Mesenchymal stem cell (in vitro differentiated cells and primary cell): ENCODE measurements around the gene SMPD3.

Experiments
- DNase-seq: peaks from one replicate; pipeline ENCODE4 v3.0.0-alpha.2; 2013
- H2AFZ ChIP-seq: one replicate; pipeline ENCODE4 v1.6.1; 2013; ENCODE audit warnings: low read depth, mild to moderate bottlenecking, control low read depth, inconsistent platforms, low read length, moderate library complexity
- H2AK5ac ChIP-seq: 2 replicates; pipeline ENCODE4 v1.6.1; 2013; ENCODE audit warnings: low read length, moderate library complexity, mild to moderate bottlenecking, inconsistent platforms; ENCODE audit not compliant: severe bottlenecking
- H2BK120ac ChIP-seq: one replicate; pipeline ENCODE4 v1.6.1; 2013; ENCODE audit warnings: low read depth, mild to moderate bottlenecking, inconsistent platforms, low read length, moderate library complexity
- H2BK12ac ChIP-seq, 2 experiments: one replicate each; pipeline ENCODE4 v1.6.1; 2013; ENCODE audit warnings: inconsistent platforms in 2 of 2, low read length in 2 of 2, mild to moderate bottlenecking in 2 of 2, moderate library complexity in 2 of 2, control low read depth in 1 of 2
- H2BK15ac ChIP-seq: one replicate; pipeline ENCODE4 v1.6.1; 2013; ENCODE audit warnings: mild to moderate bottlenecking, low read depth, inconsistent platforms; ENCODE audit not compliant: poor library complexity, severe bottlenecking
- H2BK5ac ChIP-seq: 2 replicates; pipeline ENCODE4 v1.6.1; 2013; ENCODE audit warnings: low read depth, mild to moderate bottlenecking, low read length, control low read depth, inconsistent platforms; ENCODE audit not compliant: poor library complexity, severe bottlenecking
- H3K14ac ChIP-seq, 2 experiments: one replicate each; pipeline ENCODE4 v1.6.1; 2013; ENCODE audit warnings: inconsistent platforms in 2 of 2, low read length in 2 of 2, control low read depth in 1 of 2, mild to moderate bottlenecking in 1 of 2, moderate library complexity in 1 of 2
- H3K18ac ChIP-seq, 2 experiments: one replicate each; pipeline ENCODE4 v1.6.1; 2013; ENCODE audit warnings: inconsistent platforms in 2 of 2, low read length in 2 of 2, control low read depth in 1 of 2, low read depth in 1 of 2, mild to moderate bottlenecking in 1 of 2
- H3K23ac ChIP-seq, 2 experiments: one replicate each; pipeline ENCODE4 v1.6.1; 2013; ENCODE audit warnings: inconsistent platforms in 2 of 2, low read length in 2 of 2, mild to moderate bottlenecking in 2 of 2, moderate library complexity in 2 of 2, control low read depth in 1 of 2
- H3K27ac ChIP-seq: 2 replicates; pipeline ENCODE4 v1.5.1; 2013; ENCODE audit warnings: mild to moderate bottlenecking, moderate library complexity, low read length, control low read depth, inconsistent platforms; ENCODE audit not compliant: poor library complexity, severe bottlenecking
- H3K27me3 ChIP-seq, 2 experiments: 2 replicates each; pipeline versions ENCODE4 v1.6.1 to v1.7.0; 2013; ENCODE audit warnings: low read length in 2 of 2, mild to moderate bottlenecking in 2 of 2, moderate library complexity in 2 of 2, control low read depth in 1 of 2, inconsistent platforms in 1 of 2; ENCODE audit not compliant: control insufficient read depth in 1 of 2, insufficient read depth in 1 of 2
- H3K36me3 ChIP-seq, 2 experiments: 2 replicates each; pipeline versions ENCODE4 v1.6.1 to v1.7.0; 2013; ENCODE audit warnings: low read length in 2 of 2, control low read depth in 1 of 2, inconsistent platforms in 1 of 2, low read depth in 1 of 2, mild to moderate bottlenecking in 1 of 2; ENCODE audit not compliant: insufficient read depth in 2 of 2, control insufficient read depth in 1 of 2
- H3K4ac ChIP-seq, 2 experiments: one replicate each; pipeline ENCODE4 v1.6.1; 2013; ENCODE audit warnings: inconsistent platforms in 2 of 2, low read length in 2 of 2, mild to moderate bottlenecking in 2 of 2, moderate library complexity in 2 of 2, control low read depth in 1 of 2, low read depth in 1 of 2
- H3K4me1 ChIP-seq: 2 replicates; pipeline ENCODE4 v1.6.1; 2013; ENCODE audit warnings: low read depth, low read length, control low read depth; ENCODE audit not compliant: control insufficient read depth, insufficient read depth
- H3K4me2 ChIP-seq: 2 replicates; pipeline ENCODE4 v1.6.1; 2013; ENCODE audit warnings: low read length, mild to moderate bottlenecking, inconsistent platforms; ENCODE audit not compliant: poor library complexity, severe bottlenecking
- H3K4me3 ChIP-seq, 2 experiments: 2 replicates each; pipeline versions ENCODE4 v1.5.1 to v1.7.0; 2013; ENCODE audit warnings: low read length in 2 of 2, mild to moderate bottlenecking in 2 of 2, control low read depth in 1 of 2, low read depth in 1 of 2; ENCODE audit not compliant: insufficient read depth in 1 of 2
- H3K79me1 ChIP-seq: replicated peaks from 2 replicates; pipeline ENCODE4 v1.6.1; 2013; ENCODE audit warnings: mild to moderate bottlenecking, control low read depth, low read length, inconsistent platforms; ENCODE audit not compliant: poor library complexity, severe bottlenecking
- H3K9ac ChIP-seq: 2 replicates; pipeline ENCODE4 v1.7.0; 2013; ENCODE audit warnings: mild to moderate bottlenecking, low read length, moderate library complexity
- H3K9me3 ChIP-seq: 2 replicates; pipeline ENCODE4 v1.7.0; 2013; ENCODE audit warnings: mild to moderate bottlenecking, low read length; ENCODE audit not compliant: control insufficient read depth
- H4K8ac ChIP-seq: one replicate; pipeline ENCODE4 v1.6.1; 2013; ENCODE audit warnings: inconsistent platforms, mild to moderate bottlenecking, low read length, moderate library complexity
- H4K91ac ChIP-seq: one replicate; pipeline ENCODE4 v1.6.1; 2013; ENCODE audit warnings: mild to moderate bottlenecking, low read length, inconsistent platforms
- WGBS: methylation state at CpG from one replicate; pipeline ENCODE4 v1.1.7; 2013; ENCODE audit warnings: mixed read lengths; 5-methylcytosine and 5-hydroxymethylcytosine counted together

The SMPD3 gene

DNA sequence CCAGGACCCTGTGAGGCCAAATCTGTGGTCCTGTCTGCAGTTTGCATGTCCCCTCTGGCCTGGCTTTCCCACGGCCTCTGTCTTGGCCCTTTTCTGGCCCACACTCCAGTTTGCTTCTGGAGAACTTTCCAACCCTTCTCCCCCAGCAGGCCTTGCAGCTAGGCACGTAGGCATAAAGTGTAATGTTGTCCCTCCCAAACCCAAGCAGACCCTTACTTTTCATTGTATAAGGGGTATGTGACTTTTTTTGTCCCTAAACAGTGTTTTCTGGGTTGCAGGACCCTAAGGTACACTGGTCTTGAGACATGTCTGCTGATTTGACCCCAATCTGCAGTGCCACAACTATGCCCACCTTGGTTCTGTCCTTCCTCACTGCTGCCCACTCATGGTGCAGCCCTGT lies 15.6 kb upstream of the SMPD3 start:
- H2BK5ac ChIP-seq, result no peak overlapping the region
- no peak overlapping the region for H4K8ac ChIP-seq
- no peaks in the 10 kb centered on the region for H3K36me3 ChIP-seq
- H2AFZ ChIP-seq, result no peak overlapping the region
- H3K9ac ChIP-seq, result no peak overlapping the region
- no peak overlapping the region for H2AK5ac ChIP-seq
- H3K9me3 ChIP-seq, result peaks cover 6% of the 10 kb centered on the region
- no peak overlapping the region for H2BK12ac ChIP-seq
- H3K14ac ChIP-seq, result no peak overlapping the region
- no peak overlapping the region for H2BK120ac ChIP-seq
- no peak for DNase-seq
- no peaks in the 10 kb centered on the region for H3K4me1 ChIP-seq
- no peak overlapping the region for H3K23ac ChIP-seq
- H2BK15ac ChIP-seq, result no peak overlapping the region
- H3K18ac ChIP-seq, result no peak overlapping the region
- no peak overlapping the region for H3K4me2 ChIP-seq
- H3K79me1 ChIP-seq, result no peaks in the 10 kb centered on the region
- no peak overlapping the region for H3K4me3 ChIP-seq
- no peak overlapping the region for H3K27ac ChIP-seq
- peaks cover 49 to 76% of the 10 kb centered on the region in 2 experiments for H3K27me3 ChIP-seq
- no peak overlapping the region for H3K4ac ChIP-seq
- WGBS, result 60% methylated on average over 1 of the region's 2 CpGs
- H4K91ac ChIP-seq, result no peak overlapping the region

DNA sequence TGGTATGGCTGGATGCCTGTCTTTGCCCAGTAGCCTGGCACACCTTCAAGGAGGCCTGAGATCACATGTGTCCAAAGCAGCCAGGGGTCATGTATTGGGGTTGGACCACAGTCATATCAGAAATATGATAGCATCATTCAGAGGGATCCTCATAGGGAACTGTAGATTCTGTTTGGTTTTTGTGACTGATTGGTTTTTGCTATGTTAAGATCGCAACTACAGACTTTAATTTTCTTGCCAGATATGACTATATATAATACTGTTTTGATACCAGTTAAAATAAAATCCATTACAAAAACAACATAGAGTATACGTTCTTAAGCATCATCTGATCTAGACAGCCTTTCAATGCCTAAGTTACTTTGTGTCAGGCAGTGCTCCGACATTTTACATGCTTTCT lies 11.8 kb upstream of the SMPD3 start:
- H2AK5ac ChIP-seq, result no peak overlapping the region
- no peak overlapping the region for H2BK12ac ChIP-seq
- no peaks in the 10 kb centered on the region for H3K36me3 ChIP-seq
- no peak overlapping the region for H3K9ac ChIP-seq
- no peak overlapping the region for H3K4ac ChIP-seq
- H3K4me3 ChIP-seq, result no peak overlapping the region
- no peaks in the 10 kb centered on the region for H3K4me1 ChIP-seq
- H3K79me1 ChIP-seq, result no peaks in the 10 kb centered on the region
- H2BK15ac ChIP-seq, result no peak overlapping the region
- no peak overlapping the region for H4K8ac ChIP-seq
- DNase-seq, result no peak
- peaks cover 6% of the 10 kb centered on the region for H3K9me3 ChIP-seq
- H2AFZ ChIP-seq, result no peak overlapping the region
- no peak overlapping the region for H3K23ac ChIP-seq
- peaks cover 34 to 54% of the 10 kb centered on the region in 2 experiments for H3K27me3 ChIP-seq
- WGBS, result 91% methylated on average over 2 of the region's 3 CpGs
- H3K4me2 ChIP-seq, result no peak overlapping the region
- no peak overlapping the region for H4K91ac ChIP-seq
- H3K14ac ChIP-seq, result no peak overlapping the region
- no peak overlapping the region for H2BK120ac ChIP-seq
- no peak overlapping the region for H3K27ac ChIP-seq
- H2BK5ac ChIP-seq, result no peak overlapping the region
- no peak overlapping the region for H3K18ac ChIP-seq

DNA sequence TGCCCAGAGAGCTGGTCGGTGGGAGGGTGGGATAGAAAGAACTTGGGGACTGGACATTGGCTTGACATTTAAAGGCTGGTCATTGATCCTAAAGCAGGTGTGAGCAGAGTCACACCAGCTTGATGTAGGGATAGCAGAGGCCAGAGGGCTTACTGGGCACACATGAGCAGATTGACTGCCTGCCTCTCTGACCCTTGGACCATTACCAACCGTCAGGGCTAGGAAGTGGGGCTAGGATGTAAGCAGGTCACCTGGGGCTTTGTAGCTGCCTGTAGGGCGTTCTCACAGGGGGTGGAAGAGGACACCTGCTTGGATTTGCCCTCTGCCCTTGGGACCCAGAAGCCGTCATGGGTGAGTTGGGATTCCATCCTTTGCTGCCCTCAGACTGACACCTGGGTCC lies 11.1 kb upstream of the SMPD3 start:
- H2AFZ ChIP-seq, result no peak overlapping the region
- peaks cover 6% of the 10 kb centered on the region for H3K9me3 ChIP-seq
- no peak overlapping the region for H3K4me2 ChIP-seq
- H3K14ac ChIP-seq, result no peak overlapping the region
- H3K4ac ChIP-seq, result no peak overlapping the region
- peaks cover 34 to 50% of the 10 kb centered on the region in 2 experiments for H3K27me3 ChIP-seq
- no peaks in the 10 kb centered on the region for H3K4me1 ChIP-seq
- no peaks in the 10 kb centered on the region for H3K36me3 ChIP-seq
- H3K23ac ChIP-seq, result no peak overlapping the region
- H2BK15ac ChIP-seq, result no peak overlapping the region
- H2BK12ac ChIP-seq, result no peak overlapping the region
- H2BK120ac ChIP-seq, result no peak overlapping the region
- H4K8ac ChIP-seq, result no peak overlapping the region
- DNase-seq, result no peak
- H2BK5ac ChIP-seq, result no peak overlapping the region
- no peak overlapping the region for H3K18ac ChIP-seq
- no peak overlapping the region for H3K4me3 ChIP-seq
- no peak overlapping the region for H3K27ac ChIP-seq
- H3K79me1 ChIP-seq, result no peaks in the 10 kb centered on the region
- 67% methylated on average over 4 of the region's 4 CpGs for WGBS
- H3K9ac ChIP-seq, result no peak overlapping the region
- no peak overlapping the region for H2AK5ac ChIP-seq
- no peak overlapping the region for H4K91ac ChIP-seq

DNA sequence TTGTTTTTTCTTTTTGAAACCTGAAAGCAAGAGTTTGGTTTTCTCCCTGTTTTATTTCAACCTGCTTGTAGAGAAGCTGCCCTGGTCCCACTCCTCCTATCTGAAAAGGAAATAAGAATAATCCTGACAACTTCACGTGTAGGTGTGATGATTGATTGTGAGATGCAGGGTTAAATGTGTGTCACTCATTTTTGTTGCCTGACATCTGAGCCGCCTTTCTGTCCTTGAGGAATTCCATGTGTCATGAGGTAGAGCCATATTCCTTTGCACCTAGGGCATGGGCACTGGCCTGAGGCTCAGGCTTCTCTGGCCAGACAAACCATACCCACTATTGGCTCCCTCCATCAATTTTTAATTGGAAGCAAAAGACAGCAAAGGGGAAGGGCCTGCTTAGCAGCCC lies 10.2 kb upstream of the SMPD3 start:
- Histone ChIP-seq H3K36me3 (no peaks in the 10 kb centered on the region), H4K91ac (no peak overlapping the region), H3K14ac (no peak overlapping the region)

More for the DNA sequence above, 10.2 kb upstream of the SMPD3 start:
- Histone ChIP-seq H2BK120ac (no peak overlapping the region), H3K23ac (no peak overlapping the region), H3K27ac (no peak overlapping the region), H2BK5ac (no peak overlapping the region), H3K27me3 (peaks cover 37 to 48% of the 10 kb centered on the region in 2 experiments), H3K9ac (no peak overlapping the region), H3K4ac (no peak overlapping the region), H2AK5ac (no peak overlapping the region), H3K79me1 (no peaks in the 10 kb centered on the region), H3K4me2 (no peak overlapping the region), H3K18ac (no peak overlapping the region), H3K4me3 (no peak overlapping the region), H2AFZ (no peak overlapping the region), H3K4me1 (no peaks in the 10 kb centered on the region), H4K8ac (no peak overlapping the region), H2BK15ac (no peak overlapping the region), H2BK12ac (no peak overlapping the region), H3K9me3 (peaks cover 6% of the 10 kb centered on the region)
- WGBS, result 75% methylated on average over 2 of the region's 2 CpGs
- no peak for DNase-seq
